ENCODE measurements around the gene AFTPH. TPM values are rescaled to one million over a fixed set of nuclear protein-coding genes. Genes with fewer than 3 reads are reported as not detected.

The AFTPH gene
- total and polyA plus RNA-seq, 9 of the 15 experiments (the other 6 are each of a cell fraction or from before 2014, with no cell fraction given), result 8.0 to 26.2 (median 13.8) TPM

- TF ChIP-seq, protein P1, sequence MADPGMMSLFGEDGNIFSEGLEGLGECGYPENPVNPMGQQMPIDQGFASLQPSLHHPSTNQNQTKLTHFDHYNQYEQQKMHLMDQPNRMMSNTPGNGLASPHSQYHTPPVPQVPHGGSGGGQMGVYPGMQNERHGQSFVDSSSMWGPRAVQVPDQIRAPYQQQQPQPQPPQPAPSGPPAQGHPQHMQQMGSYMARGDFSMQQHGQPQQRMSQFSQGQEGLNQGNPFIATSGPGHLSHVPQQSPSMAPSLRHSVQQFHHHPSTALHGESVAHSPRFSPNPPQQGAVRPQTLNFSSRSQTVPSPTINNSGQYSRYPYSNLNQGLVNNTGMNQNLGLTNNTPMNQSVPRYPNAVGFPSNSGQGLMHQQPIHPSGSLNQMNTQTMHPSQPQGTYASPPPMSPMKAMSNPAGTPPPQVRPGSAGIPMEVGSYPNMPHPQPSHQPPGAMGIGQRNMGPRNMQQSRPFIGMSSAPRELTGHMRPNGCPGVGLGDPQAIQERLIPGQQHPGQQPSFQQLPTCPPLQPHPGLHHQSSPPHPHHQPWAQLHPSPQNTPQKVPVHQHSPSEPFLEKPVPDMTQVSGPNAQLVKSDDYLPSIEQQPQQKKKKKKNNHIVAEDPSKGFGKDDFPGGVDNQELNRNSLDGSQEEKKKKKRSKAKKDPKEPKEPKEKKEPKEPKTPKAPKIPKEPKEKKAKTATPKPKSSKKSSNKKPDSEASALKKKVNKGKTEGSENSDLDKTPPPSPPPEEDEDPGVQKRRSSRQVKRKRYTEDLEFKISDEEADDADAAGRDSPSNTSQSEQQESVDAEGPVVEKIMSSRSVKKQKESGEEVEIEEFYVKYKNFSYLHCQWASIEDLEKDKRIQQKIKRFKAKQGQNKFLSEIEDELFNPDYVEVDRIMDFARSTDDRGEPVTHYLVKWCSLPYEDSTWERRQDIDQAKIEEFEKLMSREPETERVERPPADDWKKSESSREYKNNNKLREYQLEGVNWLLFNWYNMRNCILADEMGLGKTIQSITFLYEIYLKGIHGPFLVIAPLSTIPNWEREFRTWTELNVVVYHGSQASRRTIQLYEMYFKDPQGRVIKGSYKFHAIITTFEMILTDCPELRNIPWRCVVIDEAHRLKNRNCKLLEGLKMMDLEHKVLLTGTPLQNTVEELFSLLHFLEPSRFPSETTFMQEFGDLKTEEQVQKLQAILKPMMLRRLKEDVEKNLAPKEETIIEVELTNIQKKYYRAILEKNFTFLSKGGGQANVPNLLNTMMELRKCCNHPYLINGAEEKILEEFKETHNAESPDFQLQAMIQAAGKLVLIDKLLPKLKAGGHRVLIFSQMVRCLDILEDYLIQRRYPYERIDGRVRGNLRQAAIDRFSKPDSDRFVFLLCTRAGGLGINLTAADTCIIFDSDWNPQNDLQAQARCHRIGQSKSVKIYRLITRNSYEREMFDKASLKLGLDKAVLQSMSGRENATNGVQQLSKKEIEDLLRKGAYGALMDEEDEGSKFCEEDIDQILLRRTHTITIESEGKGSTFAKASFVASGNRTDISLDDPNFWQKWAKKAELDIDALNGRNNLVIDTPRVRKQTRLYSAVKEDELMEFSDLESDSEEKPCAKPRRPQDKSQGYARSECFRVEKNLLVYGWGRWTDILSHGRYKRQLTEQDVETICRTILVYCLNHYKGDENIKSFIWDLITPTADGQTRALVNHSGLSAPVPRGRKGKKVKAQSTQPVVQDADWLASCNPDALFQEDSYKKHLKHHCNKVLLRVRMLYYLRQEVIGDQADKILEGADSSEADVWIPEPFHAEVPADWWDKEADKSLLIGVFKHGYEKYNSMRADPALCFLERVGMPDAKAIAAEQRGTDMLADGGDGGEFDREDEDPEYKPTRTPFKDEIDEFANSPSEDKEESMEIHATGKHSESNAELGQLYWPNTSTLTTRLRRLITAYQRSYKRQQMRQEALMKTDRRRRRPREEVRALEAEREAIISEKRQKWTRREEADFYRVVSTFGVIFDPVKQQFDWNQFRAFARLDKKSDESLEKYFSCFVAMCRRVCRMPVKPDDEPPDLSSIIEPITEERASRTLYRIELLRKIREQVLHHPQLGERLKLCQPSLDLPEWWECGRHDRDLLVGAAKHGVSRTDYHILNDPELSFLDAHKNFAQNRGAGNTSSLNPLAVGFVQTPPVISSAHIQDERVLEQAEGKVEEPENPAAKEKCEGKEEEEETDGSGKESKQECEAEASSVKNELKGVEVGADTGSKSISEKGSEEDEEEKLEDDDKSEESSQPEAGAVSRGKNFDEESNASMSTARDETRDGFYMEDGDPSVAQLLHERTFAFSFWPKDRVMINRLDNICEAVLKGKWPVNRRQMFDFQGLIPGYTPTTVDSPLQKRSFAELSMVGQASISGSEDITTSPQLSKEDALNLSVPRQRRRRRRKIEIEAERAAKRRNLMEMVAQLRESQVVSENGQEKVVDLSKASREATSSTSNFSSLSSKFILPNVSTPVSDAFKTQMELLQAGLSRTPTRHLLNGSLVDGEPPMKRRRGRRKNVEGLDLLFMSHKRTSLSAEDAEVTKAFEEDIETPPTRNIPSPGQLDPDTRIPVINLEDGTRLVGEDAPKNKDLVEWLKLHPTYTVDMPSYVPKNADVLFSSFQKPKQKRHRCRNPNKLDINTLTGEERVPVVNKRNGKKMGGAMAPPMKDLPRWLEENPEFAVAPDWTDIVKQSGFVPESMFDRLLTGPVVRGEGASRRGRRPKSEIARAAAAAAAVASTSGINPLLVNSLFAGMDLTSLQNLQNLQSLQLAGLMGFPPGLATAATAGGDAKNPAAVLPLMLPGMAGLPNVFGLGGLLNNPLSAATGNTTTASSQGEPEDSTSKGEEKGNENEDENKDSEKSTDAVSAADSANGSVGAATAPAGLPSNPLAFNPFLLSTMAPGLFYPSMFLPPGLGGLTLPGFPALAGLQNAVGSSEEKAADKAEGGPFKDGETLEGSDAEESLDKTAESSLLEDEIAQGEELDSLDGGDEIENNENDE (IDR thresholded peaks at IDR 0.05; ENCODE audit: low read depth, low read length), result no peak
- TF ChIP-seq MCM5 (IDR thresholded peaks at IDR 0.05; ENCODE audit: low read depth) (no peak), DPF2 (IDR thresholded peaks at IDR 0.05) (peak; percentile 54; the same call in 1 of the 2 replicates), GABPB1 (CRISPR knock-in tag; IDR thresholded peaks at IDR 0.05) (peak; percentile 19; the same call in 1 of the 2 replicates), ATF7 (IDR thresholded peaks at IDR 0.05) (peak; percentile 52), SIN3A (IDR thresholded peaks at IDR 0.05; ENCODE audit: borderline replicate concordance in 2 of 2, control insufficient read depth in 1 of 2, low read depth in 2 of 2, low read length in 2 of 2) (peak; percentile 63; a peak in 2 of 4 replicates), ZNF133 (CRISPR knock-in tag; IDR thresholded peaks at IDR 0.05) (no peak), SMARCA4 (IDR thresholded peaks at IDR 0.05) (0 out of 2 replicates have a peak, but pooled peaks have one; percentile 26), CBX2 (IDR thresholded peaks at IDR 0.05; ENCODE audit: insufficient read depth, low read length, poor library complexity, severe bottlenecking) (no peak), NR2C2 (CRISPR knock-in tag; IDR thresholded peaks at IDR 0.05) (no peak), NR2C2 (tag; IDR thresholded peaks at IDR 0.05) (peak; percentile 78), GATAD2A (IDR thresholded peaks at IDR 0.05) (no peak), MECOM (CRISPR knock-in tag; IDR thresholded peaks at IDR 0.05) (0 out of 2 replicates have a peak, but pooled peaks have one; percentile 21), EWSR1 (IDR thresholded peaks at IDR 0.05; ENCODE audit: borderline replicate concordance, low read depth, partially characterized antibody) (no peak)
- TF ChIP-seq, protein P2, sequence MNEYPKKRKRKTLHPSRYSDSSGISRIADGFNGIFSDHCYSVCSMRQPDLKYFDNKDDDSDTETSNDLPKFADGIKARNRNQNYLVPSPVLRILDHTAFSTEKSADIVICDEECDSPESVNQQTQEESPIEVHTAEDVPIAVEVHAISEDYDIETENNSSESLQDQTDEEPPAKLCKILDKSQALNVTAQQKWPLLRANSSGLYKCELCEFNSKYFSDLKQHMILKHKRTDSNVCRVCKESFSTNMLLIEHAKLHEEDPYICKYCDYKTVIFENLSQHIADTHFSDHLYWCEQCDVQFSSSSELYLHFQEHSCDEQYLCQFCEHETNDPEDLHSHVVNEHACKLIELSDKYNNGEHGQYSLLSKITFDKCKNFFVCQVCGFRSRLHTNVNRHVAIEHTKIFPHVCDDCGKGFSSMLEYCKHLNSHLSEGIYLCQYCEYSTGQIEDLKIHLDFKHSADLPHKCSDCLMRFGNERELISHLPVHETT (CRISPR knock-in tag; conservative IDR thresholded peaks at IDR 0.05 in 1 of 2, IDR thresholded peaks at IDR 0.05 in 1 of 2), result no peak
These were observed 82.6 kb downstream of the AFTPH start (continued) for GRCh38 chr2:64606479-64607363.

Measured in K562 (cell line).